ENCODE data around the gene CYB561A3. TPM values are rescaled to one million over a fixed set of nuclear protein-coding genes. Genes with fewer than 3 reads are reported as not detected.

CYB561A3 gene
- total and polyA plus RNA-seq, 10 donors: 62.1 to 138 (median 91.4) TPM

DNA sequence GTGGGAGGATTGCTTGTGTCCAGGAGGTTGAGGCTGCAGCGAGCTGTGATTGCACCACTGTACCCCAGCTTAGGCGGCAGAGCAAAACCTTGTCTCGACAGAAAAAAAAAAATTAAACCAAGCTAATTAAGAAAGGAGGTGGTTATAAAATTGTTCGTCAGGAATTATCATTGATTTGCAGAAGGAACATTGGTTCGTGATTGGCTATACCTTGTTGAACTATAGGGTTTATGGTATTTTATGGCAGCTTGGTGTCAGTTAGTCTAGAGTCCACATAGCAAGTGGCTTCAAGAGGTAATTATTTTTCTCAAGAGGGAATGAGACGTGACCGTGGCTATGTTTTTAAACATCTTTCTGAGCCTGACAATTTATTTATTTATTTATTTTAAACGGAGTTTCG lies 19.2 kb upstream of the CYB561A3 start:
- H3K4me3 ChIP-seq: no peak overlapping the region
- no peaks in the 10 kb centered on the region for H3K9me3 ChIP-seq
- H3K4me1 ChIP-seq: peaks cover 3 to 18% (median 10%) of the 10 kb centered on the region in 6 donors
- no peak overlapping the region for H3K27ac ChIP-seq
- 94 to 96% (median 94%) methylated on average over 9 of the region's 9 CpGs for WGBS, 5 donors
- no peaks in the 10 kb centered on the region for H3K27me3 ChIP-seq (replicated peaks in 1 of 7)
- DNase-seq: no peak
- peaks cover 0 to 13% (median 2%) of the 10 kb centered on the region in 6 donors for H3K36me3 ChIP-seq
- TF ChIP-seq, protein P1, sequence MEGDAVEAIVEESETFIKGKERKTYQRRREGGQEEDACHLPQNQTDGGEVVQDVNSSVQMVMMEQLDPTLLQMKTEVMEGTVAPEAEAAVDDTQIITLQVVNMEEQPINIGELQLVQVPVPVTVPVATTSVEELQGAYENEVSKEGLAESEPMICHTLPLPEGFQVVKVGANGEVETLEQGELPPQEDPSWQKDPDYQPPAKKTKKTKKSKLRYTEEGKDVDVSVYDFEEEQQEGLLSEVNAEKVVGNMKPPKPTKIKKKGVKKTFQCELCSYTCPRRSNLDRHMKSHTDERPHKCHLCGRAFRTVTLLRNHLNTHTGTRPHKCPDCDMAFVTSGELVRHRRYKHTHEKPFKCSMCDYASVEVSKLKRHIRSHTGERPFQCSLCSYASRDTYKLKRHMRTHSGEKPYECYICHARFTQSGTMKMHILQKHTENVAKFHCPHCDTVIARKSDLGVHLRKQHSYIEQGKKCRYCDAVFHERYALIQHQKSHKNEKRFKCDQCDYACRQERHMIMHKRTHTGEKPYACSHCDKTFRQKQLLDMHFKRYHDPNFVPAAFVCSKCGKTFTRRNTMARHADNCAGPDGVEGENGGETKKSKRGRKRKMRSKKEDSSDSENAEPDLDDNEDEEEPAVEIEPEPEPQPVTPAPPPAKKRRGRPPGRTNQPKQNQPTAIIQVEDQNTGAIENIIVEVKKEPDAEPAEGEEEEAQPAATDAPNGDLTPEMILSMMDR (IDR thresholded peaks at IDR 0.05 in 8 of 11, conservative IDR thresholded peaks at IDR 0.05 in 3 of 11): no peak
- TF ChIP-seq POLR2AphosphoS5 (IDR thresholded peaks at IDR 0.05): no peak
- no peak for TF ChIP-seq POLR2A (IDR thresholded peaks at IDR 0.05)
- intact Hi-C loops (cut with DNase I; ENCODE audit: low total_unique reads): no loop called here

DNA sequence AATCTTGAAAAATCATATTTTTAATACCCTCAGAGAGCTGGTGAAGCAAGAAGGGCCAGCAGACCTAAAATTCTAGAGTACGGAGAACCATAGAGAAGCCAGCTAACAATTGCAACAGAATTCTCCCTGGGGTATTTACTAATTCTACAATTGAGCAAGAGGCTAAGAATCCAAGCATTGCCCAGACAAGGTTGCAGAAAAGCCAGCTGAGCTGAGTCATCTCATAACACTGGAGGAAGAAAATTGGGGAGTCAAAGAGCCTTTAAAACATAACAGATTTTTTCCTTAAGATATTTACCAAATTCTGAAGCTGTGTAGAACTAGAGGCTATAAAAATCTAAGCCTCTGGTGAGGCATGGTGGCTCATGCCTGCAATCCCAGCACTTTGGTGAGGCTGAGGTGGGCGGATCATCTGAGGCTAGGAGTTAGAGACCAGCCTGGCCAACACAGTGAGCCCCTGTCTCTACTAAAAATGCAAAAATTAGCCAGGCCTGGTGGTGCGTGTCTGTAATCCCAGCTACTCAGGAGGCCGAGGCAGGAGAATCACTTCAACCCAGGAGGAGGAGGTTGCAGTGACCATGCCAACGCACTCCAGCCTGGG lies 17.1 kb upstream of the CYB561A3 start:
- intact Hi-C loops (cut with DNase I; ENCODE audit: low total_unique reads): no loop called here
- TF ChIP-seq POLR2A (IDR thresholded peaks at IDR 0.05) (no peak), POLR2AphosphoS5 (IDR thresholded peaks at IDR 0.05) (no peak)
- TF ChIP-seq, protein P1 (IDR thresholded peaks at IDR 0.05 in 8 of 11, conservative IDR thresholded peaks at IDR 0.05 in 3 of 11): no peak
- Histone ChIP-seq H3K27ac (peak overlapping the region in 1 of 8 donors; percentile 29), H3K36me3 (peaks cover 0 to 34% (median 11%) of the 10 kb centered on the region in 6 donors), H3K9me3 (peaks cover 0 to 7% (median 0%) of the 10 kb centered on the region in 8 donors), H3K4me1 (peaks cover 0 to 5% (median 0%) of the 10 kb centered on the region in 6 donors), H3K4me3 (no peak overlapping the region), H3K27me3 (replicated peaks in 1 of 7) (no peaks in the 10 kb centered on the region)
- DNase-seq: no peak
- 81 to 97% (median 88%) methylated on average over 5 of the region's 5 CpGs for WGBS, 5 donors

DNA sequence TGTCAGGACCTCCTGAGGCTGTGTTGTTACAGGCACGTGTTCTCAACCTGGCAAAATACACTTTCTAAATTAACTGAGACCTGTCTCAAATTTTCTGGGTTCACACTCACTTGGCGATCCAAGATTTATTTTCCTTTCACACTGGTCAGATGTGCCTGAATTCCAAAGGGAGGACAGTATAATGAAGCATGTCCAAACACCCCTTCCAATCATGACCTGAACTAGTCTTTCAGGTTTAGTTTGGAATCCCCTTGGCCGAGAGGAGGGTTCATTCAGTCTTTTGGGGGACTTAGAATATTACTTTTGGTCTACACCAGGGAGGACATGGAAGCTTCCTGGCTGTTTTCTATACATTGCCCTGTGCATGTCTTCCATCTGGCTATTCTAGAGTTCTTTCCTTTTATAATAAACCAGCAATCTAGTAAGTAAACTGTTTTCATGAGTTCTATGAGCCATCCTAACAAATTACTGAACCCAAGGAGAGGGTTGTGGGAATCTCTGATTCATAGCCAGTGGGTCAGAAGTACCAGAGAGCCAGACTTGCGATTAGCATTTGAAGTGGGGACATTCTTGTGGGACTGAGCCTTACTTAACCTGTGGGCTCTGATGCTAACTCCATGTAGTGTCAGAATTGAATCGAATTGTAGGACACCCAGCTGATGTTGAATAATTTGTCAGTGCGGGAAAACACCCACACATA lies 15.9 kb upstream of the CYB561A3 start:
- DNase-seq: no peak
- peaks cover 0 to 7% (median 0%) of the 10 kb centered on the region in 8 donors for H3K9me3 ChIP-seq
- intact Hi-C loops (cut with DNase I; ENCODE audit: low total_unique reads): no loop called here
- H3K27ac ChIP-seq: no peak overlapping the region
- WGBS, 5 donors: 93 to 98% (median 94%) methylated on average over 6 of the region's 6 CpGs
- peaks cover 0 to 40% (median 11%) of the 10 kb centered on the region in 6 donors for H3K36me3 ChIP-seq
- TF ChIP-seq, protein P1 (IDR thresholded peaks at IDR 0.05 in 8 of 11, conservative IDR thresholded peaks at IDR 0.05 in 3 of 11): no peak
- TF ChIP-seq POLR2A (IDR thresholded peaks at IDR 0.05) (no peak), POLR2AphosphoS5 (IDR thresholded peaks at IDR 0.05) (no peak)
- no peaks in the 10 kb centered on the region for H3K27me3 ChIP-seq (replicated peaks in 1 of 7)
- peaks cover 0 to 5% (median 0%) of the 10 kb centered on the region in 6 donors for H3K4me1 ChIP-seq
- no peak overlapping the region for H3K4me3 ChIP-seq

DNA sequence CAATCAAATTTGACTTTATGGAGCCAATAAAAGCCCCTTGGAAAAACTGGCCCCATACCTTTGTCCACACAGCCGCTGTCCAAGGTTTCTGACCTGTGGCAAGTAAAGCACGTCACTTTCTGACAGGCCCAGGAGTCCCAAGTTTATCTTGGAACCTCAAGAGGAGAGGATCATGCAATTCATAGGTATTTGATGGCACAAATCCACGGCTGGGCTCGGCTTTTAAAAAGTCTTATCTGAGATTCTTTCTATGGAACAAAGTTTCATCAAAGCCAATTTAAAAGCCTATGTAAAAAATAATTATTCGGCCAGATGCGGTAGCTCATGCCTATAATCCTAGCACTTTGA lies 14.1 kb upstream of the CYB561A3 start:
- WGBS, 5 donors: 91 to 98% (median 97%) methylated on average over 6 of the region's 6 CpGs
- Histone ChIP-seq H3K4me3 (no peak overlapping the region), H3K36me3 (peaks cover 0 to 42% (median 11%) of the 10 kb centered on the region in 6 donors), H3K9me3 (peaks cover 0 to 7% (median 0%) of the 10 kb centered on the region in 8 donors), H3K27me3 (replicated peaks in 1 of 7) (no peaks in the 10 kb centered on the region), H3K27ac (no peak overlapping the region), H3K4me1 (peaks cover 0 to 10% (median 0%) of the 10 kb centered on the region in 6 donors)
- DNase-seq: no peak
- TF ChIP-seq POLR2A (IDR thresholded peaks at IDR 0.05) (no peak), POLR2AphosphoS5 (IDR thresholded peaks at IDR 0.05) (no peak)
- intact Hi-C loops (cut with DNase I; ENCODE audit: low total_unique reads): no loop called here

Data from spleen (tissue), 11 donors.